ENCODE data around the gene PRDM16.

DNA sequence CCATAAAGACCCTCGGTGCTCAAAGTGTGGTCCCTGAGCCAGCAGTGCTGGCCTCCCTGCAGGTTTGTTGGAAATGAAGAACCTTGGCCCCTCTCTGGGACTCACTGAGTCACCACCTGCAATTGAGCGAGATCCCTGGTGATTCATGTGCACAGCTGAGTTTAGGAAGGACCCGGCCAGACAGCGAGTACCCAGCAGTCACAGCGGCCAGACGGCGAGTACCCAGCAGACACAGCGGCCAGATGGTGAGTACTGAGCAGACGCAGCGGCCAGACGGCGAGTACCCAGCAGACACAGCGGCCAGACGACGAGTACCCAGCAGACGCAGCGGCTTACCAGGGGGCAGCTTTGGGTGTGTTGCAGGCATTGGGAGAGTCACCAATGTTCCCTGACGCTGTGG lies 123.8 kb downstream of the PRDM16 start:
- TF ChIP-seq CTCF (IDR thresholded peaks at IDR 0.05; ENCODE audit: poor library complexity, severe bottlenecking) (no peak), TAF1 (IDR thresholded peaks at IDR 0.05; ENCODE audit: low read depth) (no peak), POLR2AphosphoS5 (IDR thresholded peaks at IDR 0.05) (no peak), MXI1 (conservative IDR thresholded peaks at IDR 0.05; ENCODE audit: poor library complexity, severe bottlenecking) (no peak), EP300 (conservative IDR thresholded peaks at IDR 0.05; ENCODE audit: poor library complexity, severe bottlenecking) (no peak), EZH2 (IDR thresholded peaks at IDR 0.05; ENCODE audit: borderline replicate concordance, insufficient read depth, low read length, poor library complexity, severe bottlenecking) (no peak), SMC3 (conservative IDR thresholded peaks at IDR 0.05; ENCODE audit: poor library complexity) (no peak), RAD21 (conservative IDR thresholded peaks at IDR 0.05) (no peak)
- TF ChIP-seq, protein P1, sequence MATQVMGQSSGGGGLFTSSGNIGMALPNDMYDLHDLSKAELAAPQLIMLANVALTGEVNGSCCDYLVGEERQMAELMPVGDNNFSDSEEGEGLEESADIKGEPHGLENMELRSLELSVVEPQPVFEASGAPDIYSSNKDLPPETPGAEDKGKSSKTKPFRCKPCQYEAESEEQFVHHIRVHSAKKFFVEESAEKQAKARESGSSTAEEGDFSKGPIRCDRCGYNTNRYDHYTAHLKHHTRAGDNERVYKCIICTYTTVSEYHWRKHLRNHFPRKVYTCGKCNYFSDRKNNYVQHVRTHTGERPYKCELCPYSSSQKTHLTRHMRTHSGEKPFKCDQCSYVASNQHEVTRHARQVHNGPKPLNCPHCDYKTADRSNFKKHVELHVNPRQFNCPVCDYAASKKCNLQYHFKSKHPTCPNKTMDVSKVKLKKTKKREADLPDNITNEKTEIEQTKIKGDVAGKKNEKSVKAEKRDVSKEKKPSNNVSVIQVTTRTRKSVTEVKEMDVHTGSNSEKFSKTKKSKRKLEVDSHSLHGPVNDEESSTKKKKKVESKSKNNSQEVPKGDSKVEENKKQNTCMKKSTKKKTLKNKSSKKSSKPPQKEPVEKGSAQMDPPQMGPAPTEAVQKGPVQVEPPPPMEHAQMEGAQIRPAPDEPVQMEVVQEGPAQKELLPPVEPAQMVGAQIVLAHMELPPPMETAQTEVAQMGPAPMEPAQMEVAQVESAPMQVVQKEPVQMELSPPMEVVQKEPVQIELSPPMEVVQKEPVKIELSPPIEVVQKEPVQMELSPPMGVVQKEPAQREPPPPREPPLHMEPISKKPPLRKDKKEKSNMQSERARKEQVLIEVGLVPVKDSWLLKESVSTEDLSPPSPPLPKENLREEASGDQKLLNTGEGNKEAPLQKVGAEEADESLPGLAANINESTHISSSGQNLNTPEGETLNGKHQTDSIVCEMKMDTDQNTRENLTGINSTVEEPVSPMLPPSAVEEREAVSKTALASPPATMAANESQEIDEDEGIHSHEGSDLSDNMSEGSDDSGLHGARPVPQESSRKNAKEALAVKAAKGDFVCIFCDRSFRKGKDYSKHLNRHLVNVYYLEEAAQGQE (IDR thresholded peaks at IDR 0.05; ENCODE audit: borderline replicate concordance), result no peak

All from neural cell (in vitro differentiated cells).